Measurements from ENCODE around the gene MRPL36. TPM values are rescaled to one million over a fixed set of nuclear protein-coding genes. Genes with fewer than 3 reads are reported as not detected.

Gene MRPL36
- total RNA-seq, 1 donor from 2014 or later: 50.1 TPM

GRCh38 chr5:1826235-1826980 lies 26.8 kb upstream of the MRPL36 start:
- no peak overlapping the region for H3K27ac ChIP-seq
- H3K4me1 ChIP-seq: no peaks in the 10 kb centered on the region
- DNase-seq (ENCODE audit: extremely low spot score in 2 of 2): no peak
- TF ChIP-seq CTCF (IDR thresholded peaks at IDR 0.05) (no peak), POLR2AphosphoS5 (IDR thresholded peaks at IDR 0.05; ENCODE audit: insufficient read depth in 1 of 2, low read depth in 1 of 2) (no peak), POLR2A (IDR thresholded peaks at IDR 0.05) (no peak)
- no peaks in the 10 kb centered on the region for H3K27me3 ChIP-seq
- peaks cover 0 to 11% of the 10 kb centered on the region in 2 donors for H3K36me3 ChIP-seq
- no peak overlapping the region for H3K4me3 ChIP-seq
- intact Hi-C loops (cut with DNase I): no loop called here
- H3K9me3 ChIP-seq: no peaks in the 10 kb centered on the region

GRCh38 chr5:1824903-1825841 lies 25.5 kb upstream of the MRPL36 start:
- Histone ChIP-seq H3K4me1 (no peaks in the 10 kb centered on the region), H3K4me3 (no peak overlapping the region), H3K27me3 (no peaks in the 10 kb centered on the region), H3K9me3 (no peaks in the 10 kb centered on the region), H3K27ac (no peak overlapping the region), H3K36me3 (peaks cover 0 to 24% of the 10 kb centered on the region in 2 donors)
- no peak for DNase-seq (ENCODE audit: extremely low spot score in 2 of 2)
- intact Hi-C loops (cut with DNase I): no loop called here
- TF ChIP-seq POLR2AphosphoS5 (IDR thresholded peaks at IDR 0.05; ENCODE audit: insufficient read depth in 1 of 2, low read depth in 1 of 2): no peak
- no peak for TF ChIP-seq POLR2A (IDR thresholded peaks at IDR 0.05)

- Histone ChIP-seq H3K4me1 (no peaks in the 10 kb centered on the region), H3K27me3 (no peaks in the 10 kb centered on the region), H3K9me3 (no peaks in the 10 kb centered on the region), H3K27ac (no peak overlapping the region), H3K36me3 (peaks cover 0 to 24% of the 10 kb centered on the region in 2 donors), H3K4me3 (no peak overlapping the region)
- DNase-seq (ENCODE audit: extremely low spot score in 2 of 2): no peak
- no peak for TF ChIP-seq POLR2A (IDR thresholded peaks at IDR 0.05)
- TF ChIP-seq POLR2AphosphoS5 (IDR thresholded peaks at IDR 0.05; ENCODE audit: insufficient read depth in 1 of 2, low read depth in 1 of 2): no peak
- intact Hi-C loops (cut with DNase I): no loop called here
Measured at GRCh38 chr5:1824109-1824821, 24.6 kb upstream of the MRPL36 start.

GRCh38 chr5:1823381-1824034 lies 23.9 kb upstream of the MRPL36 start:
- Histone ChIP-seq H3K27me3 (no peaks in the 10 kb centered on the region), H3K9me3 (no peaks in the 10 kb centered on the region), H3K4me3 (no peak overlapping the region), H3K4me1 (no peaks in the 10 kb centered on the region), H3K27ac (no peak overlapping the region), H3K36me3 (peaks cover 0 to 30% of the 10 kb centered on the region in 2 donors)
- TF ChIP-seq POLR2AphosphoS5 (IDR thresholded peaks at IDR 0.05; ENCODE audit: insufficient read depth in 1 of 2, low read depth in 1 of 2) (no peak), POLR2A (IDR thresholded peaks at IDR 0.05) (no peak), CTCF (IDR thresholded peaks at IDR 0.05) (no peak)
- DNase-seq (ENCODE audit: extremely low spot score in 2 of 2): no peak
- intact Hi-C loops (cut with DNase I): no loop called here

- H3K4me3 ChIP-seq: no peak overlapping the region
- H3K27me3 ChIP-seq: no peaks in the 10 kb centered on the region
- no peaks in the 10 kb centered on the region for H3K9me3 ChIP-seq
- DNase-seq (ENCODE audit: extremely low spot score in 2 of 2): no peak
- no peaks in the 10 kb centered on the region for H3K4me1 ChIP-seq
- no peak for TF ChIP-seq POLR2AphosphoS5 (IDR thresholded peaks at IDR 0.05; ENCODE audit: insufficient read depth in 1 of 2, low read depth in 1 of 2)
- TF ChIP-seq CTCF (IDR thresholded peaks at IDR 0.05): no peak
- TF ChIP-seq POLR2A (IDR thresholded peaks at IDR 0.05): no peak
- intact Hi-C loops (cut with DNase I): no loop called here
- H3K27ac ChIP-seq: no peak overlapping the region
- peaks cover 0 to 43% of the 10 kb centered on the region in 2 donors for H3K36me3 ChIP-seq
Measured at GRCh38 chr5:1821862-1822261, 22.2 kb upstream of the MRPL36 start.
